B cell (primary cell): ENCODE measurements around the gene FUOM. TPM values are rescaled to one million over a fixed set of nuclear protein-coding genes. Genes with fewer than 3 reads are reported as not detected.

Experiments used
- ATAC-seq: fragments of 200-7000 bp; cut with Tn5 transposase; one replicate; pipeline ENCODE4 v1.10.0; 2021; ENCODE audit warnings: low read depth, mild to moderate bottlenecking, moderate number of reproducible peaks, moderate library complexity
- CTCF ChIA-PET: fragments of 350-600 bp; sonication (Branson Sonifier 250); formaldehyde crosslinking; loops from one replicate; lab custom pipeline; 2021; ENCODE audit warnings: antibody characterized with exemption, inconsistent platforms; lab: Charles Lee
- POLR2A ChIA-PET: fragments of 350-600 bp; sonication (Branson Sonifier 250); formaldehyde crosslinking; loops from one replicate; lab custom pipeline; 2021; ENCODE audit warnings: antibody characterized with exemption; lab: Charles Lee
- DNase-seq: peaks from one replicate; pipeline ENCODE4 v3.0.0; 2013
- H2AFZ ChIP-seq: 2 replicates; pipeline ENCODE4 v1.6.1; 2012; ENCODE audit warnings: mild to moderate bottlenecking, low read depth, low read length; ENCODE audit not compliant: insufficient read depth, poor library complexity, severe bottlenecking
- H3K27ac ChIP-seq, 2 donors: 1 replicate in 1 of 2; 2 replicates in 1 of 2; pipeline ENCODE4 v1.5.1; 2012 to 2013; ENCODE audit warnings: low read length in 2 of 2, mild to moderate bottlenecking in 2 of 2, moderate library complexity in 1 of 2
- H3K27me3 ChIP-seq, 4 experiments: fragments of 200-600 bp in 1 of 4; sonication (generic) in 1 of 4; replicated peaks in 1 of 4; 1 replicate in 2 of 4; 2 replicates in 2 of 4; pipeline versions ENCODE4 v1.6.1 to v1.7.0; 2013 to 2016; ENCODE audit warnings: low read length in 3 of 4, mild to moderate bottlenecking in 2 of 4, mixed read lengths in 1 of 4, moderate library complexity in 1 of 4; ENCODE audit not compliant: insufficient read depth in 4 of 4, control insufficient read depth in 3 of 4; ENCODE audit errors: control extremely low read depth in 1 of 4
- H3K36me3 ChIP-seq, 2 experiments: replicated peaks in 1 of 2; 1 replicate in 1 of 2; 2 replicates in 1 of 2; pipeline versions ENCODE4 v1.6.1 to v1.7.1; 2013; ENCODE audit warnings: low read length in 1 of 2; ENCODE audit not compliant: insufficient read depth in 2 of 2, control insufficient read depth in 1 of 2; ENCODE audit errors: control extremely low read depth in 1 of 2, extremely low read depth in 1 of 2
- H3K4me1 ChIP-seq, 2 donors: fragments of 200-600 bp in 1 of 2; sonication (generic) in 1 of 2; 1 replicate in 1 of 2; 2 replicates in 1 of 2; pipeline versions ENCODE4 v1.5.1 to v1.6.1; 2013 to 2017; ENCODE audit warnings: low read length in 2 of 2; ENCODE audit not compliant: control insufficient read depth in 2 of 2, insufficient read depth in 2 of 2
- H3K4me2 ChIP-seq: replicated peaks from 2 replicates; pipeline ENCODE3; 2012; ENCODE audit warnings: mild to moderate bottlenecking, low read depth, low read length; ENCODE audit not compliant: poor library complexity, severe bottlenecking
- H3K4me3 ChIP-seq, 5 experiments: fragments of 200-600 bp in 1 of 5; sonication (generic) in 1 of 5; 1 replicate in 3 of 5; 2 replicates in 2 of 5; pipeline versions ENCODE4 v1.5.1 to v1.7.0; 2011 to 2016; ENCODE audit warnings: low read length in 4 of 5, mild to moderate bottlenecking in 4 of 5, low read depth in 2 of 5, control low read depth in 1 of 5, moderate library complexity in 1 of 5; ENCODE audit not compliant: insufficient read depth in 1 of 5; ENCODE audit errors: control extremely low read depth in 1 of 5, extremely low read depth in 1 of 5
- H3K79me2 ChIP-seq: fragments of 200-600 bp; sonication (generic); one replicate; pipeline ENCODE4 v1.6.0; 2016; ENCODE audit warnings: low read length; ENCODE audit not compliant: control insufficient read depth, insufficient read depth
- H3K9ac ChIP-seq: fragments of 200-600 bp; sonication (generic); 2 replicates; pipeline ENCODE4 v1.6.1; 2017; ENCODE audit warnings: mild to moderate bottlenecking, low read length, moderate library complexity
- H3K9me3 ChIP-seq, 3 donors: one replicate each; pipeline versions ENCODE4 v1.6.1 to v1.7.1; 2013; ENCODE audit warnings: low read length in 2 of 3; ENCODE audit not compliant: control insufficient read depth in 2 of 3, insufficient read depth in 1 of 3; ENCODE audit errors: control extremely low read depth in 1 of 3
- H4K20me1 ChIP-seq: 2 replicates; pipeline ENCODE4 v1.6.0; 2012; ENCODE audit warnings: mild to moderate bottlenecking, low read length; ENCODE audit not compliant: insufficient read depth, control insufficient read depth, poor library complexity, severe bottlenecking
- H3K27ac Mint-ChIP-seq: one replicate; pipeline ENCODE4 v1.8.0; 2021; ENCODE audit warnings: mixed read lengths
- H3K27me3 Mint-ChIP-seq: one replicate; pipeline ENCODE4 v1.8.0; 2021; ENCODE audit warnings: mixed read lengths
- H3K4me1 Mint-ChIP-seq: one replicate; pipeline ENCODE4 v1.8.0; 2021; ENCODE audit warnings: mixed read lengths
- H3K4me3 Mint-ChIP-seq: one replicate; pipeline ENCODE4 v1.8.0; 2021; ENCODE audit warnings: mixed read lengths
- H3K9me3 Mint-ChIP-seq: one replicate; pipeline ENCODE4 v1.8.0; 2022; ENCODE audit warnings: mixed read lengths; ENCODE audit not compliant: insufficient read depth
- CTCF ChIP-seq: fragments of 200-600 bp; IDR thresholded peaks from one replicate; pipeline ENCODE4 v1.8.0; 2022; ENCODE audit warnings: antibody characterized with exemption, mild to moderate bottlenecking
- EZH2 ChIP-seq: IDR thresholded peaks from 2 replicates; pipeline ENCODE4 v1.6.1; 2012; ENCODE audit warnings: borderline replicate concordance, low read depth, mild to moderate bottlenecking, moderate library complexity, low read length; ENCODE audit not compliant: insufficient read depth, poor library complexity, severe bottlenecking
- WGBS: methylation state at CpG from one replicate; pipeline ENCODE4 v1.1.5; 2013; ENCODE audit warnings: missing lambda C conversion rate; ENCODE audit not compliant: insufficient coverage; 5-methylcytosine and 5-hydroxymethylcytosine counted together
- intact Hi-C: fragments of 100-400 bp; cut with micrococcal nuclease; formaldehyde crosslinking; loops from one replicate; pipeline ENCODE4 v1.10.0; 2022
- polyA plus RNA-seq: library from polyadenylated mRNA; depleted of rRNA; stranded (reverse); fragments of >200 nt; gene quantifications from 2 replicates; pipeline ENCODE4 v1.2.3, GENCODE V29; 2012
- total RNA-seq, 2 donors: library from RNA; stranded (reverse); fragments of 120-200 nt in 1 of 2; gene quantifications; 1 replicate in 1 of 2; 2 replicates in 1 of 2; pipeline versions ENCODE4 v1.2.3 to v1.2.4, GENCODE V29; 2013 to 2022

The FUOM gene
- total and polyA plus RNA-seq, 2 donors (not counting 1 experiment from before 2014, with no cell fraction given): 23.8 to 30.7 TPM

- Histone ChIP-seq H3K4me1 (peaks cover 3 to 6% of the 10 kb centered on the region in 2 donors), H3K36me3 (no peaks in the 10 kb centered on the region), H3K9ac (no peak overlapping the region), H3K4me3 (no peak overlapping the region), H4K20me1 (no peaks in the 10 kb centered on the region), H3K9me3 (peaks cover 0 to 14% (median 0%) of the 10 kb centered on the region in 3 donors), H3K79me2 (no peaks in the 10 kb centered on the region), H3K27ac (no peak overlapping the region), H2AFZ (no peak overlapping the region), H3K4me2 (no peak overlapping the region), H3K27me3 (peaks cover 0 to 58% (median 30%) of the 10 kb centered on the region in 4 experiments)
- no peak overlapping the region for H3K27ac Mint-ChIP-seq
- peaks cover 5% of the 10 kb centered on the region for H3K4me1 Mint-ChIP-seq
- WGBS: 53% methylated on average over 7 of the region's 9 CpGs
- intact Hi-C loops: no loop called here
- TF ChIP-seq CTCF: no peak
- no peak for TF ChIP-seq EZH2
- ATAC-seq (no peak), DNase-seq (no peak)
- CTCF ChIA-PET: interaction anchor here (0.8 to 1.3 kb wide), 2 partner anchors 14 to 15 kb away, joined by 3 read pairs; no protein-coding TSS in a partner anchor
- no peak overlapping the region for H3K4me3 Mint-ChIP-seq
- H3K9me3 Mint-ChIP-seq: no peaks in the 10 kb centered on the region
- POLR2A ChIA-PET: no interaction called here
- H3K27me3 Mint-ChIP-seq: peaks cover 36% of the 10 kb centered on the region
These were observed 14.3 kb downstream of the FUOM start for GRCh38 chr10:133343558-133343957.

DNA sequence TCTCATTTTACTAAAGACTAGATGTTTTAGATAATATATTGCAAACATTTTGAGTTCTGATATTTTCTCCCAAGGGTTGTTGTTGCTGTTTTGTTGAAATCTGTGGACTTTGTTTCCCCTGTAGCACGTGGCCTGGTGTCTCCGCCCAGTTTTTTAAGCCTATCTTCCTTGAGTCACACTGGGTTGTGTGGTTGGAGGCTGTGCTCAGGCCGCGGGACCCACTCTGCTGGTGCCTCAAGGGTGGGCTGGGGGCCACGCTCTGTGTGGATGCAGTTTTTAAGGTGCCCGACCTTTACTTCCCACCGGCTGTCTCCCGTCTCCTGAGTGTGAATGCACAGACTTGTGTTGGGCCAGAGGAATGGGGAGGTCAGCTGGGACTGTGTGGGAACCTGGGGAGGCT is 14.9 kb downstream of the FUOM start:
- Histone ChIP-seq H3K4me3 (no peak overlapping the region), H3K27me3 (peaks cover 0 to 62% (median 35%) of the 10 kb centered on the region in 4 experiments), H3K4me2 (no peak overlapping the region), H2AFZ (no peak overlapping the region), H3K9me3 (peaks cover 0 to 14% (median 0%) of the 10 kb centered on the region in 3 donors), H3K79me2 (no peaks in the 10 kb centered on the region), H3K27ac (no peak overlapping the region), H3K36me3 (no peaks in the 10 kb centered on the region), H3K9ac (no peak overlapping the region), H3K4me1 (peaks cover 3 to 12% of the 10 kb centered on the region in 2 donors), H4K20me1 (no peaks in the 10 kb centered on the region)
- no peak for ATAC-seq
- Mint-ChIP-seq H3K4me1 (peaks cover 5% of the 10 kb centered on the region), H3K27me3 (peaks cover 36% of the 10 kb centered on the region), H3K4me3 (no peak overlapping the region), H3K27ac (no peak overlapping the region), H3K9me3 (no peaks in the 10 kb centered on the region)
- ChIA-PET POLR2A (no interaction called here), CTCF (interaction anchor here (1.3 kb wide), 1 partner anchor 14 kb away, joined by 3 read pairs; no protein-coding TSS in a partner anchor)
- intact Hi-C loops: no loop called here
- no peak for TF ChIP-seq EZH2
- no peak for TF ChIP-seq CTCF
- no peak for DNase-seq
- WGBS: 83% methylated on average over 8 of the region's 8 CpGs
